ENCODE results near the gene NEK7. TPM values are rescaled to one million over a fixed set of nuclear protein-coding genes. Genes with fewer than 3 reads are reported as not detected.

The NEK7 gene
- total and polyA plus RNA-seq, 2 of the 8 experiments (the other 6 are each of a cell fraction or from before 2014, with no cell fraction given) = 5.1 to 10.0 TPM

GRCh38 chr1:198214924-198215323, 58.1 kb downstream of the NEK7 start (continued):
- TF ChIP-seq CTCF (IDR thresholded peaks at IDR 0.05; ENCODE audit: control extremely low read depth in 1 of 3, insufficient read depth in 1 of 3, low read depth in 1 of 3, low read length in 3 of 3) (no peak), NANOG (IDR thresholded peaks at IDR 0.05; ENCODE audit: insufficient read depth, low read depth, low read length, poor library complexity, severe bottlenecking) (no peak), CTBP2 (IDR thresholded peaks at IDR 0.05; ENCODE audit: borderline replicate concordance, insufficient read depth, insufficient read length, low read length) (no peak), EGR1 (IDR thresholded peaks at IDR 0.05; ENCODE audit: borderline replicate concordance, low read depth, low read length) (no peak)

Measured in H1 (cell line).